HepG2 (cell line): Measurements from ENCODE around the gene WNT10A. TPM values are rescaled to one million over a fixed set of nuclear protein-coding genes. Genes with fewer than 3 reads are reported as not detected.

Experiments used
- ARNTL ChIP-seq: sonication (generic); formaldehyde crosslinking; IDR thresholded peaks from 2 replicates; pipeline ENCODE4 v1.4.0; 2020; ENCODE audit warnings: mild to moderate bottlenecking, missing genetic modification reagents
- ASH2L ChIP-seq: fragments of 300-600, 200-600 bp; sonication (generic); IDR thresholded peaks from 2 replicates; pipeline ENCODE4 v1.7.0; 2017; ENCODE audit warnings: low read depth, mild to moderate bottlenecking, moderate library complexity, mixed read lengths, low read length; ENCODE audit not compliant: insufficient read length
- ATRX ChIP-seq: sonication (generic); formaldehyde crosslinking; IDR thresholded peaks from 2 replicates; pipeline ENCODE4 v1.4.0; 2020; ENCODE audit warnings: missing genetic modification reagents, borderline replicate concordance
- CBX1 ChIP-seq: IDR thresholded peaks from one replicate; pipeline ENCODE4 v1.6.1; 2016; ENCODE audit warnings: antibody characterized with exemption, low read depth
- GLI4 ChIP-seq: sonication (generic); formaldehyde crosslinking; IDR thresholded peaks from 2 replicates; pipeline ENCODE4 v1.5.1; 2020; ENCODE audit warnings: missing genetic modification reagents, mild to moderate bottlenecking, moderate library complexity, borderline replicate concordance
- SOX5 ChIP-seq: IDR thresholded peaks from 2 replicates; pipeline ENCODE4 v1.6.1; 2016; ENCODE audit warnings: borderline replicate concordance
- U2AF1 ChIP-seq: fragments of 200-400 bp; formaldehyde crosslinking; optimal IDR thresholded peaks from 2 replicates; pipeline ENCODE3; 2017; ENCODE audit warnings: mild to moderate bottlenecking, low read depth, low read length
- YEATS4 ChIP-seq: sonication (generic); formaldehyde crosslinking; IDR thresholded peaks from 2 replicates; pipeline ENCODE4 v1.4.0; 2020; ENCODE audit warnings: missing genetic modification reagents, borderline replicate concordance
- ZNF143 ChIP-seq: sonication (generic); formaldehyde crosslinking; IDR thresholded peaks from 2 replicates; pipeline ENCODE4 v1.4.0; 2020; ENCODE audit warnings: missing genetic modification reagents
- ZNF207 ChIP-seq: fragments of 450-650 bp; IDR thresholded peaks from 2 replicates; pipeline ENCODE4 v1.6.1; 2016; ENCODE audit warnings: antibody characterized with exemption, borderline replicate concordance
- ZNF652 ChIP-seq: IDR thresholded peaks from 2 replicates; pipeline ENCODE4 v1.6.1; 2016; ENCODE audit warnings: low read depth, borderline replicate concordance
- polyA plus RNA-seq, 8 experiments: library from polyadenylated mRNA; depleted of rRNA in 3 of 8; stranded (reverse) in 7 of 8; unstranded in 1 of 8; fragments of >200 nt; fragmentation: Illumina TruSeq in 4 of 8; extraction: Trizol in 4 of 8; gene quantifications; 2 replicates each; pipeline versions ENCODE4 v1.2.1 to v1.2.3, GENCODE V29; 2011 to 2016; ENCODE audit warnings: low read depth in 4 of 8, missing spikeins in 1 of 8, mixed read lengths in 1 of 8; ENCODE audit not compliant: insufficient read depth in 1 of 8
- total RNA-seq, 5 experiments: library from RNA; depleted of rRNA; stranded (reverse); fragments of >200 nt; fragmentation: Illumina TruSeq; extraction: Trizol; gene quantifications; 2 replicates each; pipeline ENCODE4 v1.2.3, GENCODE V29; 2016; ENCODE audit warnings: low read depth in 1 of 5
- TF ChIP-seq, protein P1 (sequence below): sonication (generic); formaldehyde crosslinking; IDR thresholded peaks from 2 replicates; pipeline ENCODE4 v1.4.0; 2020; ENCODE audit warnings: mild to moderate bottlenecking, missing genetic modification reagents
- TF ChIP-seq, protein P2 (sequence below): sonication (generic); formaldehyde crosslinking; IDR thresholded peaks from 2 replicates; pipeline ENCODE4 v1.4.0; 2020; ENCODE audit warnings: missing genetic modification reagents
- TF ChIP-seq, protein P3 (sequence below): sonication (generic); formaldehyde crosslinking; IDR thresholded peaks from 2 replicates; pipeline ENCODE4 v1.4.0; 2020; ENCODE audit warnings: missing genetic modification reagents
- TF ChIP-seq, protein P4 (sequence below): sonication (generic); formaldehyde crosslinking; IDR thresholded peaks from 2 replicates; pipeline ENCODE4 v1.5.1; 2020; ENCODE audit warnings: missing genetic modification reagents, mild to moderate bottlenecking, borderline replicate concordance

WNT10A gene
- total and polyA plus RNA-seq, 2 of the 13 experiments (the other 11 are each of a cell fraction or from before 2014, with no cell fraction given) = 0.03 TPM; not detected in 1

DNA sequence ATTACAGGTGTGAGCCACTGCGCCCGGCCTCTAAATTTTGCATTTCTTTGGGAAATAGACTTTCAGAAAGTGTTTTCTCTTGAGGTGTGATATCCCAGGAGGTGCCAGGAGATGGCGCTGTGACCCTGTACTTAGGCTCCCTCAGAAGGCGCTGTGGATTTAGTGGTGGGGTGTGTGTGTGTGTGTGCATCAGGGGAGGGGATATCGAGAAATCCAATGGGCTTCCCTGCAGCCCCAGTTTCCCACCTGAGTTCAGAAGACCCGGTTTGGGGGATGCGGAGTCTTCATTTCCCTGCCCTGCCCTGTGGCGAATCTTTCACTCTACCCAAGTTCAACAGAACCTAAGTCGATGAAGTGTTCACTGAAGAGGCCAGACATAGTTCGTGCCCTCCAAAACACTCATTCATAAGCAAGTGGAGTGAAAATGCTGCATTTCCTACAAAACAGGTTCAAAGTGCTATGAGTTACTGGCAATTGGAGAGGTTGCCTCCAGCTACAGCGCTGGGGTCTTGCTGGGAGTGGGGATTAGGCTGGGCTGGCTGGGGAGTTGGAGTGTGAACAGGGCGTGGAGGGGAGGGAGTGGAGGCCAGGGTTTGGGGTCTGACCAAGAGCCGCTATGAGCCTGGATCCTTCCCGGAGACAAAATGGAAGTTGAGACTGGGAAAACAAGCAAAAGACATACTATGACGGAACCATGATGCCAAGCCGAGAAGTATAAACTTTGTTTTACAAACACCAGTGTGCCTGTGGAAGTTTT is 27.6 kb upstream of the WNT10A start (continued):
- TF ChIP-seq, protein P1, sequence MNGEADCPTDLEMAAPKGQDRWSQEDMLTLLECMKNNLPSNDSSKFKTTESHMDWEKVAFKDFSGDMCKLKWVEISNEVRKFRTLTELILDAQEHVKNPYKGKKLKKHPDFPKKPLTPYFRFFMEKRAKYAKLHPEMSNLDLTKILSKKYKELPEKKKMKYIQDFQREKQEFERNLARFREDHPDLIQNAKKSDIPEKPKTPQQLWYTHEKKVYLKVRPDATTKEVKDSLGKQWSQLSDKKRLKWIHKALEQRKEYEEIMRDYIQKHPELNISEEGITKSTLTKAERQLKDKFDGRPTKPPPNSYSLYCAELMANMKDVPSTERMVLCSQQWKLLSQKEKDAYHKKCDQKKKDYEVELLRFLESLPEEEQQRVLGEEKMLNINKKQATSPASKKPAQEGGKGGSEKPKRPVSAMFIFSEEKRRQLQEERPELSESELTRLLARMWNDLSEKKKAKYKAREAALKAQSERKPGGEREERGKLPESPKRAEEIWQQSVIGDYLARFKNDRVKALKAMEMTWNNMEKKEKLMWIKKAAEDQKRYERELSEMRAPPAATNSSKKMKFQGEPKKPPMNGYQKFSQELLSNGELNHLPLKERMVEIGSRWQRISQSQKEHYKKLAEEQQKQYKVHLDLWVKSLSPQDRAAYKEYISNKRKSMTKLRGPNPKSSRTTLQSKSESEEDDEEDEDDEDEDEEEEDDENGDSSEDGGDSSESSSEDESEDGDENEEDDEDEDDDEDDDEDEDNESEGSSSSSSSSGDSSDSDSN (CRISPR knock-in tag) = no peak
- TF ChIP-seq, protein P2, sequence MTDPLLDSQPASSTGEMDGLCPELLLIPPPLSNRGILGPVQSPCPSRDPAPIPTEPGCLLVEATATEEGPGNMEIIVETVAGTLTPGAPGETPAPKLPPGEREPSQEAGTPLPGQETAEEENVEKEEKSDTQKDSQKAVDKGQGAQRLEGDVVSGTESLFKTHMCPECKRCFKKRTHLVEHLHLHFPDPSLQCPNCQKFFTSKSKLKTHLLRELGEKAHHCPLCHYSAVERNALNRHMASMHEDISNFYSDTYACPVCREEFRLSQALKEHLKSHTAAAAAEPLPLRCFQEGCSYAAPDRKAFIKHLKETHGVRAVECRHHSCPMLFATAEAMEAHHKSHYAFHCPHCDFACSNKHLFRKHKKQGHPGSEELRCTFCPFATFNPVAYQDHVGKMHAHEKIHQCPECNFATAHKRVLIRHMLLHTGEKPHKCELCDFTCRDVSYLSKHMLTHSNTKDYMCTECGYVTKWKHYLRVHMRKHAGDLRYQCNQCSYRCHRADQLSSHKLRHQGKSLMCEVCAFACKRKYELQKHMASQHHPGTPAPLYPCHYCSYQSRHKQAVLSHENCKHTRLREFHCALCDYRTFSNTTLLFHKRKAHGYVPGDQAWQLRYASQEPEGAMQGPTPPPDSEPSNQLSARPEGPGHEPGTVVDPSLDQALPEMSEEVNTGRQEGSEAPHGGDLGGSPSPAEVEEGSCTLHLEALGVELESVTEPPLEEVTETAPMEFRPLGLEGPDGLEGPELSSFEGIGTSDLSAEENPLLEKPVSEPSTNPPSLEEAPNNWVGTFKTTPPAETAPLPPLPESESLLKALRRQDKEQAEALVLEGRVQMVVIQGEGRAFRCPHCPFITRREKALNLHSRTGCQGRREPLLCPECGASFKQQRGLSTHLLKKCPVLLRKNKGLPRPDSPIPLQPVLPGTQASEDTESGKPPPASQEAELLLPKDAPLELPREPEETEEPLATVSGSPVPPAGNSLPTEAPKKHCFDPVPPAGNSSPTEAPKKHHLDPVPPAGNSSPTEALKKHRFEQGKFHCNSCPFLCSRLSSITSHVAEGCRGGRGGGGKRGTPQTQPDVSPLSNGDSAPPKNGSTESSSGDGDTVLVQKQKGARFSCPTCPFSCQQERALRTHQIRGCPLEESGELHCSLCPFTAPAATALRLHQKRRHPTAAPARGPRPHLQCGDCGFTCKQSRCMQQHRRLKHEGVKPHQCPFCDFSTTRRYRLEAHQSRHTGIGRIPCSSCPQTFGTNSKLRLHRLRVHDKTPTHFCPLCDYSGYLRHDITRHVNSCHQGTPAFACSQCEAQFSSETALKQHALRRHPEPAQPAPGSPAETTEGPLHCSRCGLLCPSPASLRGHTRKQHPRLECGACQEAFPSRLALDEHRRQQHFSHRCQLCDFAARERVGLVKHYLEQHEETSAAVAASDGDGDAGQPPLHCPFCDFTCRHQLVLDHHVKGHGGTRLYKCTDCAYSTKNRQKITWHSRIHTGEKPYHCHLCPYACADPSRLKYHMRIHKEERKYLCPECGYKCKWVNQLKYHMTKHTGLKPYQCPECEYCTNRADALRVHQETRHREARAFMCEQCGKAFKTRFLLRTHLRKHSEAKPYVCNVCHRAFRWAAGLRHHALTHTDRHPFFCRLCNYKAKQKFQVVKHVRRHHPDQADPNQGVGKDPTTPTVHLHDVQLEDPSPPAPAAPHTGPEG (CRISPR knock-in tag) = no peak
- no peak for TF ChIP-seq ATRX (CRISPR knock-in tag)
- no peak for TF ChIP-seq SOX5 (CRISPR knock-in tag)
- TF ChIP-seq GLI4 (CRISPR knock-in tag) = no peak
- TF ChIP-seq ZNF207 = no peak
- TF ChIP-seq, protein P3, sequence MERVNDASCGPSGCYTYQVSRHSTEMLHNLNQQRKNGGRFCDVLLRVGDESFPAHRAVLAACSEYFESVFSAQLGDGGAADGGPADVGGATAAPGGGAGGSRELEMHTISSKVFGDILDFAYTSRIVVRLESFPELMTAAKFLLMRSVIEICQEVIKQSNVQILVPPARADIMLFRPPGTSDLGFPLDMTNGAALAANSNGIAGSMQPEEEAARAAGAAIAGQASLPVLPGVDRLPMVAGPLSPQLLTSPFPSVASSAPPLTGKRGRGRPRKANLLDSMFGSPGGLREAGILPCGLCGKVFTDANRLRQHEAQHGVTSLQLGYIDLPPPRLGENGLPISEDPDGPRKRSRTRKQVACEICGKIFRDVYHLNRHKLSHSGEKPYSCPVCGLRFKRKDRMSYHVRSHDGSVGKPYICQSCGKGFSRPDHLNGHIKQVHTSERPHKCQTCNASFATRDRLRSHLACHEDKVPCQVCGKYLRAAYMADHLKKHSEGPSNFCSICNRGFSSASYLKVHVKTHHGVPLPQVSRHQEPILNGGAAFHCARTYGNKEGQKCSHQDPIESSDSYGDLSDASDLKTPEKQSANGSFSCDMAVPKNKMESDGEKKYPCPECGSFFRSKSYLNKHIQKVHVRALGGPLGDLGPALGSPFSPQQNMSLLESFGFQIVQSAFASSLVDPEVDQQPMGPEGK (CRISPR knock-in tag) = peak; percentile 47; the same call in 1 of the 2 replicates
- no peak for TF ChIP-seq YEATS4
- no peak for TF ChIP-seq ASH2L
- TF ChIP-seq, protein P4, sequence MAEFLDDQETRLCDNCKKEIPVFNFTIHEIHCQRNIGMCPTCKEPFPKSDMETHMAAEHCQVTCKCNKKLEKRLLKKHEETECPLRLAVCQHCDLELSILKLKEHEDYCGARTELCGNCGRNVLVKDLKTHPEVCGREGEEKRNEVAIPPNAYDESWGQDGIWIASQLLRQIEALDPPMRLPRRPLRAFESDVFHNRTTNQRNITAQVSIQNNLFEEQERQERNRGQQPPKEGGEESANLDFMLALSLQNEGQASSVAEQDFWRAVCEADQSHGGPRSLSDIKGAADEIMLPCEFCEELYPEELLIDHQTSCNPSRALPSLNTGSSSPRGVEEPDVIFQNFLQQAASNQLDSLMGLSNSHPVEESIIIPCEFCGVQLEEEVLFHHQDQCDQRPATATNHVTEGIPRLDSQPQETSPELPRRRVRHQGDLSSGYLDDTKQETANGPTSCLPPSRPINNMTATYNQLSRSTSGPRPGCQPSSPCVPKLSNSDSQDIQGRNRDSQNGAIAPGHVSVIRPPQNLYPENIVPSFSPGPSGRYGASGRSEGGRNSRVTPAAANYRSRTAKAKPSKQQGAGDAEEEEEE = no peak
- no peak for TF ChIP-seq ARNTL (CRISPR knock-in tag)
- TF ChIP-seq U2AF1 = no peak
- no peak for TF ChIP-seq ZNF143
- TF ChIP-seq ZNF652 (CRISPR knock-in tag) = no peak
- TF ChIP-seq CBX1 = no peak
